IgD-negative memory B cell (primary cell): Measurements from ENCODE around the gene PGF. TPM values are rescaled to one million over a fixed set of nuclear protein-coding genes. Genes with fewer than 3 reads are reported as not detected.
"Not testable (repeated sequence)": the region's sequence is repeated elsewhere in the genome, so short reads cannot be mapped to it uniquely, and the experiment has no call there.

ENCODE experiments used
- H3K27ac Mint-ChIP-seq, 3 donors: one replicate each; pipeline ENCODE4 v1.8.0; 2020 to 2022; ENCODE audit warnings: mild to moderate bottlenecking in 3 of 3, mixed read lengths in 3 of 3, moderate library complexity in 1 of 3
- H3K27me3 Mint-ChIP-seq: one replicate; pipeline ENCODE4 v1.8.0; 2021; ENCODE audit warnings: mixed read lengths
- H3K36me3 Mint-ChIP-seq: one replicate; pipeline ENCODE4 v1.8.0; 2020; ENCODE audit warnings: mild to moderate bottlenecking, mixed read lengths
- H3K4me1 Mint-ChIP-seq, 3 donors: one replicate each; pipeline ENCODE4 v1.8.0; 2020 to 2022; ENCODE audit warnings: mixed read lengths in 3 of 3, mild to moderate bottlenecking in 1 of 3
- H3K4me3 Mint-ChIP-seq, 4 donors: one replicate each; pipeline ENCODE4 v1.8.0; 2020 to 2022; ENCODE audit warnings: mild to moderate bottlenecking in 4 of 4, mixed read lengths in 4 of 4, moderate library complexity in 3 of 4
- H3K9me3 Mint-ChIP-seq, 3 donors: one replicate each; pipeline ENCODE4 v1.8.0; 2020 to 2021; ENCODE audit warnings: mixed read lengths in 3 of 3, mild to moderate bottlenecking in 1 of 3
- polyA plus RNA-seq: library from polyadenylated mRNA; unstranded; fragments of 300-500 nt; fragmentation: Illumina TruSeq; gene quantifications from one replicate; pipeline ENCODE4 v1.2.3, GENCODE V29; 2021

Gene PGF
- polyA plus RNA-seq, 1 donor from 2014 or later = not detected

DNA sequence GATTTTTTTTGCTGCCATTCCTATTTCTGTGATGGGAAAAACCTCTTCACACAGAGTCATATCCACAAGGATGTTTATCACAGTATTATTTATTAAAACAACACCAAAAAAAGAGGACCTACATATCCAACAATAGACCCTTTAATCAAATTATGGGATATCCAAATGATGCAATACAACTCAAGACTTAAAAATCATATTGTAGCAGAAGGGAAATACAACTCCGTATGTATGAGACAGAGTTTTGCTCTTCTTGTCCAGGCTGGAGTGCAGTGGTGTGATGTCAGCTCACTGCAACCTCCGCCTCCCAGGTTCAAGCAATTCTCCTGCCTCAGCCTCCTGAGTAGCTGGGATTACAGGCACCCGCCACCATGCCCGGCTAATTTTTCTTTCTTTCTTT lies 22.5 kb downstream of the PGF start:
- H3K4me3 Mint-ChIP-seq, H3K36me3 Mint-ChIP-seq, H3K9me3 Mint-ChIP-seq, H3K27me3 Mint-ChIP-seq, H3K27ac Mint-ChIP-seq: not testable (repeated sequence)
- peaks cover 9 to 12% (median 11%) of the 10 kb centered on the region in 3 donors for H3K4me1 Mint-ChIP-seq

DNA sequence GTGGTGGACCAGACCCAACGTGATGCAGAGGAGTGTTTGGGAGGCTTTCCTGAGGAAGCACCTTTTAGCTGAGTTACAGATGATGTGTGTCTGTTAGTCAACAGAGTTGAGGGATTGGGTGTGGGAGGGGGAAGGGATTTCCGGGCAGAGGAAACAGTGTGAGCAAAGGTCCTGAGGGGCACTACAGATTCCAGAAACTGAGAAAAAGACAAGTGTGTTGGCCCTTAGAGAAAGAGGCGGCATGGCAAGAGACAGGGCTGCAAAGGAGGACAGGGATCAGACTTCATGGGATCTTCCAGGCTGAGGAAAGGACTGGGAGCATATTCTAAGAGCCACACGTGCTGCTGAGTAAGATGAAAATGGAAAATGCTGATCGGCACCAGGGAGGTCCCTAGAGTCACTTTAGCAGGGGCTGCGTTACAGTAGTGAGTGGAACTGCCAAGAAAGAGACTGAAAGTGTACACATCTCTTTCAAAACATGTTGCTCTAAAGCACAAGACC lies 22.9 kb downstream of the PGF start:
- Mint-ChIP-seq H3K27ac (no peak overlapping the region), H3K9me3 (no peaks in the 10 kb centered on the region), H3K4me1 (peaks cover 9 to 12% (median 11%) of the 10 kb centered on the region in 3 donors), H3K27me3 (peaks cover 5% of the 10 kb centered on the region), H3K4me3 (peak overlapping the region in 1 of 4 donors; percentile 64), H3K36me3 (peaks cover 2% of the 10 kb centered on the region)

DNA sequence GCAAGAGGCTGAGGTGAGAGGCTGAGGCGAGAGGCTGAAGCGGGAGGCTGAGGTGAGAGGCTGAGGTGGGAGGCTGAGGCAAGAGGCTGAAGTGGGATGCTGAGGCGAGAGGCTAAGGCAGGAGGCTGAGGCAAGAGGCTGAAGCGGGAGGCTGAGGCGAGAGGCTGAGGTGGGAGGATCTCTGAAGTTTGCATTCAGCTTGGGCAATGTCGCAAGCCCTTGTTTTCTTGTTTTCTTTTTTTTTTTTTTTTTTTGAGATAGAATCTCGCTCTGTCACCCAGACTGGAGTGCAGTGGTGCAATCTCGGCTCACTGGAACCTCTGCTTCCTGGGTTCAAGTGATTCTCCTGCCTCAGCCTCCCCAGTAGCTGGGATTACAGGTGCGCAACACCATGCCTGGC lies 23.7 kb downstream of the PGF start:
- H3K27me3 Mint-ChIP-seq, H3K36me3 Mint-ChIP-seq, H3K9me3 Mint-ChIP-seq, H3K27ac Mint-ChIP-seq, H3K4me3 Mint-ChIP-seq: not testable (repeated sequence)
- H3K4me1 Mint-ChIP-seq = peaks cover 6 to 10% (median 7%) of the 10 kb centered on the region in 3 donors

DNA sequence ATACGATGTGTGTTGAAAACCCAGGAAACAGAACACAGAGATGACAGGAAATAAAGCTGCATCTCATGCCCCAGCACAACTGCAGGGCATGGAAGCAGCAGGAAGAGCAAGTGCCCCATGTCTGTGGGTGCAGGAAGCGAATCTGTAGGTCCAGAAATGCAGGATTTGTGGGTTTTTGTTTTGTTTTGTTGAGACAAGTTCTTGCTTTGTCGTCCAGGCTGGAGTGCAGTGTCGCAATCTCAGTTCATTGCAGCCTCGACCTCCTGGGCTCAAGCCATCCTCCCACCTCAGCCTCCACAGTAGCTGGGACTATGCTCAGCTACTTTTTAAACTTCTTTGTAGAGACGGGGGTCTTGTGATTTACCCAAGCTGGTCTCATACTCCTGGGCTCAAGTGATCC lies 26.2 kb downstream of the PGF start:
- Mint-ChIP-seq H3K36me3 (peaks cover 2% of the 10 kb centered on the region), H3K9me3 (no peaks in the 10 kb centered on the region), H3K4me3 (no peak overlapping the region), H3K27ac (no peak overlapping the region), H3K27me3 (peaks cover 2% of the 10 kb centered on the region), H3K4me1 (peaks cover 5 to 8% (median 7%) of the 10 kb centered on the region in 3 donors)

DNA sequence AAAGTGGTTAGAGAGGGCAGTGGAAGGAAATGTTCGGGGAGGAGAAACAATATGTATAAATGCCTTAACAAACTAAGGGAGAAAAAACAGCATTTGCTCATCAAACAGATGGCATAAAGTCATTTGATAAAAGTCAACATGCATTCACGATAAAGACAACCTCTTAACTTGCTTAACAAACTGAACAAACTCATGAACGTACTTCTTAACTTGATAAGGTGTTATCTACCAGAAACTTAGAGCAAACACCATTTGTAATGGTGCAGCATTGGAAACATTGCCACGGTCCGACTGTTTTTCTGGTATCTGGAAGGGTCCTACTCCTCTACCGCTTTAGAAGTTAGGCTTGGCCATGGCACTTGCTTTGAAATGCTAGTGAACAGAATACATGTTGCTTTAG lies 28.2 kb downstream of the PGF start:
- no peak overlapping the region for H3K4me3 Mint-ChIP-seq
- peaks cover 0 to 9% (median 9%) of the 10 kb centered on the region in 3 donors for H3K4me1 Mint-ChIP-seq
- no peak overlapping the region for H3K27ac Mint-ChIP-seq
- H3K36me3 Mint-ChIP-seq = no peaks in the 10 kb centered on the region
- H3K27me3 Mint-ChIP-seq = no peaks in the 10 kb centered on the region
- no peaks in the 10 kb centered on the region for H3K9me3 Mint-ChIP-seq

DNA sequence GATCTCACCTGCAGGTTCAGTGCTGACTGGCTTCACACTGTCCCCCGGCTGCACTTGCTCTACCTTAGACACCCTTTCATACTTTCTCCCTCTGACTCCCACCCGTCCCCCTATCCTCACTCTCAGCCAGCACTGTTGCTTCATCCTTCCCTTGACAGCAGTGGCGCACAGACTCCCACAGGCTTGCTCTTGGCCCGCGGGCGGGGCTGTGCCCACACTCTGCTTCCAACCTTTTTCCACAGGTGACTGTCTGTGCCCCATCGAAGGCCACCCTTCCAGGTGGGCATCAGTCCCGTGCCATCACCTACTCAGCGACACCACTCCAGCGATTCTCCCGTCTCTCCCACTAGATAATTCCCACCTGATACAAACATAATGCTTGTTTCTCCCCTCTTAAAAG lies 31.3 kb downstream of the PGF start:
- H3K27ac Mint-ChIP-seq = no peak overlapping the region
- no peaks in the 10 kb centered on the region for H3K36me3 Mint-ChIP-seq
- H3K9me3 Mint-ChIP-seq = no peaks in the 10 kb centered on the region

DNA sequence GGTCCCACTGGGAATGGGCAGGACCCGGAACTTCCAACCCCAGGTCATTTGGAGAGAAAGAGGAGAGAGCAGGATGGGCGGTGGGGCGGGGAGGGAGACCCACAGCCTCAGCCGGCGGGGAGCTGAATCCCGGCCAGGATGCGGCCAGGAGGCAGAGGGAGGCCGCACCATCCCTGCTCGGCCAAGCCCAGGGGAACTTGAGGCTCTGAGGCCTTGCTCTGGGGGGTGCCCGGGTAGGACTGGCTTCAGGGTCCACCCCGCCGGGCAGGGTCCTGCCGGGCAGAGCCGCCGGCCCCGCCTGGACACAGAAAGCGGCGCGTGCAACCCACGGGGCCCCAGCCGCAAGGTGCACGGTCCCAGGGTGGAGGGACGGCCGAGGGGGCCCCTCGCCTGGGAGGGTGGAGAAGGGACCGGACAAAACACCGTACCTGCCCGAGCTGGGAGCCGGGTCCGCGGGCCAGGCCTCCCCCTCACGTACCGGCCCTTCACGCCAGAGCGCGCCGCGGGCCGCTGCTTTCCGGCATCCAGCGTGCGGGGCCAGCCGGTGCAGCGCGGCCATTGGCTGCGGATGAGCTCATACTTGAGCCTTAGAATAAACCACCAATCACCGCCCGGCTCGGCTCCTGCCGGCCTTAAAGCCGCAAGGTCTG lies 32.5 kb downstream of the PGF start, which contains the start of gene RPS6KL1:
TSS of gene RPS6KL1 (minus strand) at position 509 of the 650 bp plus-strand sequence. CDS start 1,719 bp downstream, outside the sequence.
- H3K4me1 Mint-ChIP-seq = peaks cover 0 to 8% (median 7%) of the 10 kb centered on the region in 3 donors
- no peaks in the 10 kb centered on the region for H3K27me3 Mint-ChIP-seq
- H3K4me3 Mint-ChIP-seq = peak within 1 kb of the TSS; percentile 57 to 87 (median 78)
- no peaks in the 10 kb centered on the region for H3K36me3 Mint-ChIP-seq
- no peaks in the 10 kb centered on the region for H3K9me3 Mint-ChIP-seq
- peak within 1 kb of the TSS in 1 of 3 donors; percentile 50 for H3K27ac Mint-ChIP-seq

More for the DNA sequence above, 31.3 kb downstream of the PGF start:
- Mint-ChIP-seq H3K27me3 (no peaks in the 10 kb centered on the region), H3K4me3 (no peak overlapping the region), H3K4me1 (peaks cover 0 to 8% (median 7%) of the 10 kb centered on the region in 3 donors)

DNA sequence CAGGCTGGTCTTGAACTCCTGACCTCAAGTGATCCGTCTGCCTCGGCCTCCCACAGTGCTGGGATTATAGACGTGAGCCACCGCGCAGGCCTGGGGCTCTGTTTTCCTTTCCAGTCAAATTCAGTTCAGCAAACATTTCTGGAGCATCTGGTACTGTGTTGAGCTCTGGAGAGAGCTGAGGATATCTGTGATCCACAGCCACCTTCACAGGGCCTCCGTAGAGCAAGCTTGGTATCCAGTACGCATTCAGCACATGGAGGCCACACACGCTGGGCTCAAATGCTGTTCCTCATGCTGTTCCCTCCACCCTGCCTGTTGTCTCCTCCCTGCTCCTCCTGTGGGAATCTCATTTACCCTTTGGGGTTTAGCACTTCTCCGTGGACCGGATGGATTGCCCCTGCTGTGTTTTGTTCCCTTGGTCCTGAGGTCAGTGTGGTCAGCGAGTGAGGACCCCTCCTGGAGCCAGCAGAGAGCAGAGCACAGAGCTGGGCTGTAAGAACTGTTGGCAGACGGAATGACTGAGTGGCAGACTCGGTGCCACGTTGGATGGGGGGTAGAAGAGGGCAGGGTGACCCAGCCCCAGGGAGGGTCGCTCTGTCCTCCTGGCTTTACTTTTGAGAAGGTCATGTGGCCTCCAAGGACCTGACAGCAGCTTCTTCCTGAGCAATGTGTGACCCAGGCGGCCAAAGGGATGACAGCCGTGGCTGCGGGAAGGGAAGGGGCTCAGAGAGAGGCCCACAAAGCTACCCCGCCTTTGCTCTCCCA lies 33.2 kb downstream of the PGF start:
- H3K4me3 Mint-ChIP-seq = peak overlapping the region; percentile 52 to 85 (median 72)
- peaks cover 0 to 8% (median 7%) of the 10 kb centered on the region in 3 donors for H3K4me1 Mint-ChIP-seq
- peak overlapping the region in 2 of 3 donors; percentile 31 to 50 for H3K27ac Mint-ChIP-seq
- peaks cover 1% of the 10 kb centered on the region for H3K36me3 Mint-ChIP-seq
- no peaks in the 10 kb centered on the region for H3K27me3 Mint-ChIP-seq
- no peaks in the 10 kb centered on the region for H3K9me3 Mint-ChIP-seq

DNA sequence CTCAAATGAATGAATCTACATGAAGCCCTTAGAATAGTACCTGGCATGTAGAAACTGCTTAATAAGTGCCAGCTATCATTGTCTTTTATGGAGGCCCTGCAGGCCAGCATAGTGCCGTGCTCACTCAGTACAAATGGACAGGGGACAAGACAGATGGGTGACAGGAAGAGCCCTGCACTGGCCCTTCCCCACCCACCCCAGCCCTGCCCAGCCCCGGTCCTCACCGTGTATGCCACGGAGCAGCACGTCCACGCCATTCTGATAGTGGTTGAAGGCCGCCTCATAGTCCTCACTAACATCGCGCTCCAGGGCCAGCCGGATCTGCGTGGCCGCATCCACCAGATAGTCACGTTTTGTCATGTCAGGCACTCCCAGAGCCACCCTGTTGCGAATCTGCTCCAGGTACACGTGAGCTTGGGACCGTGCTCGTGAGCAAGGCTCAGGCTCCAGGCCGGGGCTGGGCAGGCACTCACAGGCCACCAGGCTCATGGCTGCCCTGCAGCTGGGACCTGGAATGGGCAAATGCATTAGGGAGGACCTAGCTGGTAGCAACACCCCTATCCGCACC lies 34.3 kb downstream of the PGF start:
- H3K36me3 Mint-ChIP-seq = peaks cover 1% of the 10 kb centered on the region
- H3K9me3 Mint-ChIP-seq = no peaks in the 10 kb centered on the region
- H3K4me1 Mint-ChIP-seq = peaks cover 0 to 8% (median 7%) of the 10 kb centered on the region in 3 donors
- H3K4me3 Mint-ChIP-seq = peak overlapping the region in 2 of 4 donors; percentile 0 to 3
- H3K27me3 Mint-ChIP-seq = no peaks in the 10 kb centered on the region
- H3K27ac Mint-ChIP-seq = no peak overlapping the region

DNA sequence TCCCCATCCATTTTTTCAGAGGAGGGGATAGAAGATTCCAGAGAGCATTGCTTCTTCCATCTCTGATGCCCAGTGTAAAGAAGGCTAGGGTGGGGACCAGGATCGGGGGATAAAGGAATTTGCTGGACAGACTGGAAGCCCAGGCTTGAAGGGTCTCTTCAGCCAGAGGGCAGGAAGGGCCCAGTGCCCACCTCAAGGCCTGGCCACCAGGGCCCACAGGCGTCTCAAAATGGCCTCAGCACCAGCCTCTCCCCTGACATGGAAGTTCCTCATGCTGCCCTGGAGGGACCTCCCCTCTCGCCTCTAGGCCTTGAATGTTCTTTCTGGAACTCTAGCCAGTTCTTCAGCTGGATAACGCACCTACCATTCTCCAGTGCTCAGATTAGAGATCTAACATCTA lies 35.1 kb downstream of the PGF start:
- H3K9me3 Mint-ChIP-seq = no peaks in the 10 kb centered on the region
- H3K4me3 Mint-ChIP-seq = no peak overlapping the region
- H3K36me3 Mint-ChIP-seq = peaks cover 1% of the 10 kb centered on the region
- peaks cover 0 to 8% (median 7%) of the 10 kb centered on the region in 3 donors for H3K4me1 Mint-ChIP-seq
- no peak overlapping the region for H3K27ac Mint-ChIP-seq
- no peaks in the 10 kb centered on the region for H3K27me3 Mint-ChIP-seq

DNA sequence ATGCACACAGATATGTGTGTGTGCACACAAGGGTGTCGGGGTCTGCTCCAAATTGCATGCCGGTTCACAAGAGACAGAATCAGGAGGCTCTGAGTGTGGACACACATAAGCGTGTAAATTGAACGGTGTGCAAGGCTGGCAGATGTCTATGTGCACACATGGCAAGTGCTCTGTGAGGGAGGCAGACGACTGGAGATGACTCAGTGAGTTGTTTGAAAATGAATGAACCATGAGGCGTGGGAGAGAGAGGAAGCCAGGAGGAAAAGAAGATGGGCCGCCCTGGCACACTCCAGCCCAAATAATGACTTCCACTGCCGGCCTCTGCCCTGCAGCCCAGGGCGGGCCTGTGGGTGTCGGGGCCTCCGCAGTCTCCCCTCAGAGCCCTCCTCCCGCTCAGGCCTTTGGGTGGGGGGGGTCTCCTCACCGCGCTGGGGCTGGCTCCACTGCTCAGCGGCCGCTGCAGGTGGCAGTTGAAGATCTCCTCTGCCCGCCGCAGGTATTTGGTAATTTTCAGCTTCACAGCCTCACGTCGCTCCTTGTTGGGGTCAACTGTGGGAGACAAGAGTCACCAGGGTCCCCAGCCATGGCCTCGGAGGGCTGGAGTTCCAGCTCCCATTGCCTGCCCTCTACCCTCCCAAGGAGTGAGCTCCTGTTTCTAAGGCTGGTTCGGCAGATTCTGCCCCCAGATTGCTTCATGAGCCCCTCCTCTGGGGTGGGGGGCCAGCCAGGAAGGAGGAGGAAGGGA lies 35.8 kb downstream of the PGF start:
- no peak overlapping the region for H3K27ac Mint-ChIP-seq
- peaks cover 0 to 8% (median 7%) of the 10 kb centered on the region in 3 donors for H3K4me1 Mint-ChIP-seq

DNA sequence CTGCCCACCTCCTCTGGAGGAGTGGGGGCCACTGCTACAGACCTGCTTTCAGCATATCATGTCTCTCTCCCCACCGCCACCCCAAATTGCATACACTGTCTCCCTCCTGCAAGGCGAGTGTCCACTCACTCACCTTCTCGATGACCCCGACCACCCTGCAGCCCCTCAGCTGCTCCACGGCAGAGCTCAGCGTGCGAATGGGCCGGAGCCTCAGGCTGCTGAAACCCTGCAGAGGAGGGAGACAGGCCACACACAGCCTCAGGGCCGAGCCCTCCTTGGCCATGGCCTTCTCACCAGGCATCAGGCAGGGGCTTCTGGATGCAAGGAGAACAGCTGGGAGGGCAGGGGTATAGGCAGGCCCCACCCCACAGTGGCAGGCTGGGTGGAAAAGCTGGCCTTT lies 37.0 kb downstream of the PGF start:
- no peak overlapping the region for H3K27ac Mint-ChIP-seq
- H3K27me3 Mint-ChIP-seq = no peaks in the 10 kb centered on the region
- no peaks in the 10 kb centered on the region for H3K9me3 Mint-ChIP-seq
- H3K4me3 Mint-ChIP-seq = no peak overlapping the region
- peaks cover 0 to 4% (median 4%) of the 10 kb centered on the region in 3 donors for H3K4me1 Mint-ChIP-seq
- peaks cover 1% of the 10 kb centered on the region for H3K36me3 Mint-ChIP-seq

More for the DNA sequence above, 35.8 kb downstream of the PGF start:
- no peak overlapping the region for H3K4me3 Mint-ChIP-seq
- no peaks in the 10 kb centered on the region for H3K9me3 Mint-ChIP-seq
- H3K27me3 Mint-ChIP-seq = no peaks in the 10 kb centered on the region
- H3K36me3 Mint-ChIP-seq = peaks cover 1% of the 10 kb centered on the region

DNA sequence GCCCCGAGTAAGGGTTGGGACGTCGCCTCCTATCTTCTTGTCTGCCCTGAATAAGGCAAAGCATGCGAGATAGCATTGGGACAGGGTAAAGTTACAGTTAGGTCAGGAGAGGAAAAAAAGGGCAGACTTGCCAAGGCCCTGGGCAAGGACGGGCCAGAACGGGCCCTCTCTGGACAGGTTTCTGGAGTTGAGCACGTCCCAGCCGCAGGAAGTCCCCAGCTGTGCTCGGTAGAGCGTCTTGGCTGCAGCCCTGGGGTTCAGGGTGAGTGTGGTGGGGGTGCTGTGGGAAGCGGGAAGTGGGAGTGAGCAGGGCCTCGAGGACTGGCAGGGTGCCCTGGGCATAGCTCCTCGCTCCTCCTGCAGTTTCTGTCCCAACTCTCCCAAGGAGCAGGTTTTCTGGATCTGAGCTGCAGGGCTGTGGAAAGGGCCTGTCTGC lies 37.7 kb downstream of the PGF start:
- Mint-ChIP-seq H3K27me3 (no peaks in the 10 kb centered on the region), H3K27ac (peak overlapping the region in 1 of 3 donors; percentile 38), H3K36me3 (peaks cover 1% of the 10 kb centered on the region)

DNA sequence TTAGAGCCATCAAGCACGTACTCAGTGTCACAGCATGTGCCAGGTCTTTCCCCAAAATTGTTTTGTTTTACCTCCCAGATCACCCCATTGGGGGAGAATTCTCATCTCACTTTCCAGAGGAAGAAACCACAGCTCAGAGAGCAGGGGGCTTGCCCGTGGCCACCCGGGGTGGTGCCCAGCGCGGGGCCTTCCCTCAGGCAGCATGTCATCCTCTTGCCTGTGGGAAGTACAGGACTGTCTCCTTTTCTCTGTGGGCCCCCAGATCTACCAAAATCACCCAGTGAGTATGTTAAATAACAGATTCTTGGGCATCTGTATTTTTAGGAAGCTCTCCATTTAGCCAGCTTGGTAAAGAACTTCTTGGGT lies 38.2 kb downstream of the PGF start:
- no peaks in the 10 kb centered on the region for H3K27me3 Mint-ChIP-seq
- peak overlapping the region in 1 of 3 donors; percentile 38 for H3K27ac Mint-ChIP-seq
- peaks cover 1% of the 10 kb centered on the region for H3K36me3 Mint-ChIP-seq
- peaks cover 0 to 2% (median 2%) of the 10 kb centered on the region in 3 donors for H3K4me1 Mint-ChIP-seq
- H3K4me3 Mint-ChIP-seq = no peak overlapping the region
- no peaks in the 10 kb centered on the region for H3K9me3 Mint-ChIP-seq

More for the DNA sequence above, 37.7 kb downstream of the PGF start:
- Mint-ChIP-seq H3K4me3 (no peak overlapping the region), H3K9me3 (no peaks in the 10 kb centered on the region), H3K4me1 (peaks cover 0 to 3% (median 2%) of the 10 kb centered on the region in 3 donors)
